ENCODE data around the gene CRTC3.

- TF ChIP-seq CTCF (IDR thresholded peaks at IDR 0.05) (no peak), REST (IDR thresholded peaks at IDR 0.05; ENCODE audit: insufficient read depth in 1 of 2, low read depth in 2 of 2, low read length in 1 of 2) (no peak), POLR2AphosphoS5 (IDR thresholded peaks at IDR 0.05; ENCODE audit: low read depth, low read length) (no peak), TCF7L2 (IDR thresholded peaks at IDR 0.05; ENCODE audit: low read depth, low read length) (no peak), SIN3A (IDR thresholded peaks at IDR 0.05; ENCODE audit: borderline replicate concordance, insufficient read depth, low read depth, low read length) (no peak)
Measured at GRCh38 chr15:90619939-90620338, 90.2 kb downstream of the CRTC3 start.

Data from Panc1 (cell line).